GM21447 (cell line): ENCODE measurements around the gene NAT14.
A peak's percentile ranks its signal among the peaks of the same experiment; 100 is the strongest.

Experiments used
- ATAC-seq: cut with Tn5 transposase; IDR thresholded peaks from one replicate; pipeline ENCODE4 v1.9.1; 2021; ENCODE audit not compliant: unreplicated experiment

The NAT14 gene

DNA sequence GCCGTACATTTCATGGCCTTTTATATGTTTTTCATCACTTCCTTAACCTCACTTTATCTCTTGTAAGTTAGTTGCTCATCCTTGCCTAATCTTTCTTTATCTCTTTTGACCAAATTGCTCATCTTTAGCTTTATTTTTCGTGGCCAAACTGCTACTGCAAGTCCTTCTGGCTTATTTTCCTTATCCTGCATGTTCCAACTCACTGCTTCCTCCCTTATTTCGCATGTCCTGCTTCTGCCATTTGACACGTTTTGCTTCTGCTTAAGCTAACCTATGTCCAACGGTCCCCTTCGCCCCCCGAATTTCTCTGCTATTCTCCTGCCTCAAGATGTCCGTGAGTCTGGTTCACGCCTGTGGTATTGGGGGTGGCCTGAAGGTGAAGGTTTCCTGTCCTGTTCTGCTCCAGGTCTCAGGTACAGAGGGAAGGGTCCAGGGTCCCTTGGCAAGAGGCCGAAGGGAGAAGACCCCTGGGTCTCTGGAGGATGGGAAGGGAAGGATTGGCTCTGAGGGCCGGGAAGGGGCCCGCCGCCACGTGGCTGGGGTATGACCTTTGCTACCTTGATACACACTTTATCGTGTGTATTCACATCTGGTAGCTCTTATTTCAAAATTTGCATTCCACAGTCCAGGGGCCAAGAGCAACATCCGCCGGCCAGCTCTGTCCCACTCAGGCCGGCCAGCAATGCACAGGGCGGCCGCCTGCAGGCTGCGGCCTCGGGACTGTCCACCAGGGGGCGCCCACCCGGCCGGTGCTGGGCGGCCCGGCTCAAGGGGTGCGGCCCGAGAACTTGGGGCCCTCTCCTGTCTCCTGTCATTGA is 17.5 kb upstream of the NAT14 start:
- ATAC-seq = no peak

GRCh38 chr19:55468054-55468393 is 17.0 kb upstream of the NAT14 start:
- ATAC-seq = no peak

- no peak for ATAC-seq
Observed at GRCh38 chr19:55471266-55471665, 13.7 kb upstream of the NAT14 start.

DNA sequence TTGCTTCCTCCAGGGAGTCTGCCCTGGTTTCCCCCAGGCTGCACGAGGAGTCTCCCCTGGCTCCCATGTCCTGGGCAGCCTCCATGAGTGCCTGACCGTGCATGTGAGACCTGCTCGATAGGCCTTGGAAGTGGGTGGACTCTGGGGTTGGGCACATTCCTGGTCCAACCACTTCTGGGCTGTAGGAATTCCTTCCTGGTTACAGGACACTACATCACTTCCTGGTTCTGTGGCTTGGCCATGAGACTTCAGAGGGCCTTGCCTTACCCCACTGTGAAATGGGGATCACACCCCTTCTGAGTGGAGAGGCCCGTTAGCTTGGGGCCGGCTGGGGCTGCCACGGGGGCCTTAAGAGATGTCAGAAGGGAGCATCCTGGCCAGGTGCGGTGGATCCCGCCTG is 12.5 kb upstream of the NAT14 start:
- no peak for ATAC-seq

- no peak for ATAC-seq
Observed at GRCh38 chr19:55473225-55474012, 11.6 kb upstream of the NAT14 start.

- ATAC-seq = no peak
Observed at GRCh38 chr19:55474269-55475265, 10.4 kb upstream of the NAT14 start.

DNA sequence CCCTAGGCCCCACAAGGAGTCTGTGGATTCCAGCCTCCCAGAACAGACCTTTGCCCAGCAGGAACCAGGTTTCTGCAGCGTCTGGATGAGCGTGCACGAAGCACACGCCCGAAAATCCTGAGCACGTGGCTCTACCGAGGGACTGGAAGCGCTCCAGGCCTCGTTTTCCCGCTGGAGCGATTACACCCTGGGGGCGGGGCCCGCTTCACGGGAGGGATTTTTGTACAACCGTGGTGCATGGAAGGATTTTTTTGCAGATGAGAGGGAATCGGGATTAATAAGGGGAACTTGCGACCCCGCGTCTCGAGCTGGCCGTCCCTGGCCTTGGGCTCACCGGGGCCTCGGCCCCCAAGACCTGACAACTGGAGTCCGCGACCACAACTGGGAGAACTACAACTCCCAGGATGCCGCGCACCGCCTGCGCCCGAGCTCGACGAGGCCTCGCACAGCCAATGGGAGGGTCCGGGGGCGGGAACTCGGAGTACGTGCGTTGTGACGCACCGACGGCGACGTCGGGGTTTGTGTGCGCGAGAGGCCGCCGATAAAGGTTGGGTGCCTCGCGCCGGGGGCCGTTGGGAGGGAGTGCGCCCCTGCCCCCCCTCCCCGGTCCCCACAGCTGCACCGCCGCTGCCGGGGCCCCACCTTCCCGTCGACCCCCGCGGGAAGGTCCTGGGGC is 8.8 kb upstream of the NAT14 start, which contains the start of gene ZNF628:
Gene ZNF628, plus strand, starts transcription at position 518 of the 676 bp plus-strand sequence. CDS start 3,294 bp downstream, outside the sequence.
- peak; percentile 77 for ATAC-seq

DNA sequence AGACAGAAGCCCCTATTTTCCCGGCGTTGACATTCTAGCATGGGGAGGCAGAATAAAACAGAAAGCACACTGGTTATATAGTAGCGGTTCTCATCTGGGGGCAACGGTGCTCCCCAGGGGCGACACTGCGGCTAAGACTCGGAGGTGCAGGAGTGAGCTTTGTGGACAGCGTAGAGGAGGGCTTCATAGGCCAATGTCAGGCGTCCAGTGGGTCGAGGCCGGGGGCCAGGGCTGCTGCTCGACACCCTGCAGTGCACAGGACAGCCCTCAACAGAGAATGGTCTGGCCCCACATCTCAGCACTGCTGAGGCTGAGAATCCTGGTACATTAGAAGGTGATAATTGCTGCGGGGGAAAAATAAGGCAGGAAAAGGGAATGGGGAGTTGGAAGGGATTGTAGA is 7.1 kb upstream of the NAT14 start:
- no peak for ATAC-seq

DNA sequence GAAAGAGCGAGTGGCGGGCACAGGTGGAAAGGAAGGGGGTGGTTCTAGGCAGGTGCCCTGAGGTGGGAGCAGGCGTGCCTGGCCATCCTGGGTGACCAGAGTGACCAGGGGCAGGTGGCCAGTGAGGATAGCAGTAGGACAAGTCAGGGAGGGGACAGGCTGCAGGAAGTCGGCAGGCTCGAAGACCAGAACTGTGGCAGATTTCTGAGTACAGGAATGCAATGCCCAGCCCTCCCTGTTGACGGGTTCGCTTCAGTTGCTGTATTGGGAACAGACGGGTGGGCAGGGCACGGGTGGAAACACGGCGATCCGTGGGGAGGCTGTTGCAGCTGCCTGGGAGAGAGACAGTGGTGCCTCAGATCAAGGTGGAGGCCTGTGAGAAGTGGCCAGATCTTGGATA is 6.6 kb upstream of the NAT14 start:
- ATAC-seq = no peak

DNA sequence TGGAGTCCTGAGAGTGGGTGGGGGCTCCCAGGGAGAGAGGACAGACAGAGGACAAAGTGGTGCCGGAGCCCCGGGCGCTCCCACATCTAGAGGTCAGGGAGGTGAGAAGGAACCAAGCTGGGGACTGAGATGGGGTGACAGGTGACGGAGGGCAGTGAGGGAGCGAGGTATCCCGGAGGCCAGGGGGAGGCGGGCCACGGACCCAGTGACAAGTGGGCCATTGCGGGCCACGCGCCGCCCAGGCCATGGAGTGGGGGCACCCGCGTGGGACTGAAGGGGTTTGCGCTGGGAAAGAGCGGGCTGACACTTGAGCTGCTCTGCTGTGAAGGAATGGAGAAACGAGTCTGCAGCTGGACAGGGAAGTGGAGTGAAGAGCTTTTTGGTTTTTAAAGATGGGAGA is 5.9 kb upstream of the NAT14 start:
- ATAC-seq = no peak

DNA sequence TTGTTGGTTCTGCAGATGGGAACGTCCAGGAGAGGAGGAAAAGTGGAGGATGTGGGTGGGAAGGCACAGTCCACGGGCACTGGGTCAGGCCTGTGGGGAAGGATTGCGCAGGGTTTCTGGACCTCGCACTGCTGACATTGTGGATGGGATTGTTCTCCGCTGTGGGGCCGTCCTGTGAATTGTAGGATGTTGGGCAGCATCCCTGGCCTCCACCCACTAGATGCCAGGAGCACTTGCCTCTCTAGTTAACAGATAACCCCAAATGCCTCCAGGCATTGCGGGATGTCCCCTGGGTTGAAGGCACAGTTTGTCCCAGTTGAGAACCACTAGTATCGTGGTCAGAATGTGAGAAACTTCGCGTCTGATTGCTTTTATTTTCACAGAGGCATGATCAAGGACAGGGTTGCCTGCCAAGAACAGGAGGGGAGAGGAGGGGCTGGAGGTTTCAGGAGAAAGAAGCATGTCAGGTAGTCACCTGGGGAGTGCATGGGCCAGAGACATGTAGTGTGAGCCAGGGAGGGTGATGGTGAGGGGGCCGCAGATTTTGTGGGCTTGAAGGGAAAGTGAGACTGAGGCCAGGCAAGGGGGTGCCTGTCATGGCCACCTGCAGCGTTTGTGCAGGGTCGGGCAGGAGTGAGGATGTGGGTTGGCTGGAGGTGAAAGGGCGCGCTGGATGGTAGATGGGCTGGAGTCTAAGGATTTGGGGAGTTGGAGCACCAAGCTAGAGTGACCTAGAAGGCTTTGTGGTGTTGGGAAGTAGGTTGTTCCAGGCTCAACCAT is 5.3 kb upstream of the NAT14 start:
- ATAC-seq = no peak

DNA sequence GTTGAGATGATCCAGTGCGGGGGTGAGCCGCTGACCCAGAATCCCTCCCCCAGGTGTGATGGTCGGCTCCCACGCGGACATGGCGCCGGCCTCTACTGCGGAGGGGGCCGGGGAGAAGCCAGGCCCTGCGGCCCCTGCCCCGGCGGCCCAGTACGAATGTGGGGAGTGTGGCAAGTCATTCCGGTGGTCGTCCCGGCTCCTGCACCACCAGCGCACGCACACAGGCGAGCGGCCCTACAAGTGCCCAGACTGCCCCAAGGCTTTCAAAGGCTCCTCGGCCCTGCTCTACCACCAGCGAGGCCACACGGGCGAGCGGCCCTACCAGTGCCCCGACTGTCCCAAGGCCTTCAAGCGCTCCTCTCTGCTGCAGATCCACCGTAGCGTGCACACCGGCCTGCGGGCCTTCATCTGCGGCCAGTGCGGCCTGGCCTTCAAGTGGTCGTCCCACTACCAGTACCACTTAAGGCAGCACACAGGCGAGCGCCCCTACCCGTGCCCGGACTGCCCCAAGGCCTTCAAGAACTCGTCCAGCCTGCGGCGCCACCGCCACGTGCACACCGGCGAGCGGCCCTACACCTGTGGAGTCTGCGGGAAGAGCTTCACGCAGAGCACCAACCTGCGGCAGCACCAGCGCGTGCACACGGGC is 3.7 kb upstream of the NAT14 start:
- ATAC-seq = no peak

DNA sequence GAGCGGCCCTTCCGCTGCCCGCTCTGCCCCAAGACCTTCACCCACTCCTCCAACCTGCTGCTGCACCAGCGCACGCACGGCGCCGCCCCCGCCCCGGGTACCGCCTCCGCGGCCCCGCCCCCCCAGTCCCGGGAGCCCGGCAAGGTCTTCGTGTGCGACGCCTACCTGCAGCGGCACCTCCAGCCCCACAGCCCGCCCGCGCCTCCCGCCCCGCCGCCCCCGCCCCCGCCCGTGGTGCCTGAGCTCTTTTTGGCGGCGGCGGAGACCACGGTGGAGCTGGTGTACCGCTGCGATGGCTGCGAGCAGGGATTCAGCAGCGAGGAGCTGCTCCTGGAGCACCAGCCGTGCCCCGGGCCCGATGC is 3.2 kb upstream of the NAT14 start:
- no peak for ATAC-seq

DNA sequence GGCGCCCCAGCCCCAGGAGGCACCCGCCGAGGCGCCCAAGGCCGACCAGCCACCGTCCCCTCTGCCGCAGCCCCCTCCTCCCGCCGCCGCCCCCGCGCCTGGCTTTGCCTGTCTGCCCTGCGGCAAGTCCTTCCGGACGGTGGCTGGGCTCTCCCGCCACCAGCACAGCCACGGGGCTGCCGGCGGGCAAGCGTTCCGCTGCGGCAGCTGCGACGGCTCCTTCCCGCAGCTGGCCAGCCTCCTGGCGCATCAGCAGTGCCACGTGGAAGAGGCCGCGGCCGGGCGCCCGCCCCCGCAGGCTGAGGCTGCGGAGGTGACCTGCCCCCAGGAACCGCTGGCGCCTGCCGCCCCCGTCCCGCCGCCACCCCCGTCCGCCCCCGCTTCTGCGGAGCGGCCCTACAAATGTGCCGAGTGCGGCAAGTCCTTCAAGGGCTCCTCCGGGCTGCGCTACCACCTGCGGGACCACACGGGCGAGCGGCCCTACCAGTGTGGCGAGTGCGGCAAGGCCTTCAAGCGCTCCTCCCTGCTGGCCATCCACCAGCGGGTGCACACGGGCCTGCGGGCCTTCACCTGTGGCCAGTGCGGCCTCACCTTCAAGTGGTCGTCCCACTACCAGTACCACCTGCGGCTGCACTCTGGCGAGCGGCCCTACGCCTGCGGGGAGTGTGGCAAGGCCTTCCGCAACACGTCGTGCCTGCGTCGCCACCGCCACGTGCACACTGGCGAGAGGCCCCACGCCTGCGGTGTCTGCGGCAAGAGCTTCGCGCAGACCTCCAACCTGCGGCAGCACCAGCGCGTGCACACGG is 2.6 kb upstream of the NAT14 start:
- no peak for ATAC-seq

DNA sequence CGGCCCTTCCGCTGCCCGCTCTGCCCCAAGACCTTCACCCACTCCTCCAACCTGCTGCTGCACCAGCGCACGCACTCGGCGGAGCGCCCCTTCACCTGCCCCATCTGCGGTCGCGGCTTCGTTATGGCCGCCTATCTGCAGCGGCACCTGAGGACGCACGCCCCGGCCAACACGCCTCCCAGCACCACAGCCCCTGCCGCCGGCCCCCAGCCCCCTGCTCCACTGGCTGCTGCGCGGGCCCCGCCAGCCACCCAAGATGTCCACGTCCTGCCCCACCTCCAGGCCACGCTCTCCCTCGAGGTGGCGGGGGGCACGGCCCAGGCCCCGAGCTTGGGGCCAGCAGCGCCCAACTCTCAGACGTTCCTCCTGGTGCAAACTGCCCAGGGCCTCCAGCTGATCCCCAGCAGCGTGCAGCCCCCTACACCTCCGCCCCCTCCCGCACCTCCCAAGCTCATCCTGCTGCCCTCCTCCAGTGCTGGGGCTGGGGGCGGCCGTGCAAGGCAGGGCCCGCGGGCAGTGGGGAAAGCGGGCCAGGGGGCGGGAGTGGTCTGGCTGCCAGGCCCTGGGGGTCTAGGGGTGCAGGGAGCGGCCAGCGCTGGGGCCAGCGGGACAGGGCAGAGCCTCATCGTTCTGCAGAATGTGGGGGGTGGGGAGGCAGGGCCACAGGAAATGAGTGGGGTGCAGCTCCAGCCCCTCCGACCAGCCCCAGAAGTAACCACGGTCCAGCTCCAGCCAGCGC is 1.9 kb upstream of the NAT14 start:
- ATAC-seq = no peak

DNA sequence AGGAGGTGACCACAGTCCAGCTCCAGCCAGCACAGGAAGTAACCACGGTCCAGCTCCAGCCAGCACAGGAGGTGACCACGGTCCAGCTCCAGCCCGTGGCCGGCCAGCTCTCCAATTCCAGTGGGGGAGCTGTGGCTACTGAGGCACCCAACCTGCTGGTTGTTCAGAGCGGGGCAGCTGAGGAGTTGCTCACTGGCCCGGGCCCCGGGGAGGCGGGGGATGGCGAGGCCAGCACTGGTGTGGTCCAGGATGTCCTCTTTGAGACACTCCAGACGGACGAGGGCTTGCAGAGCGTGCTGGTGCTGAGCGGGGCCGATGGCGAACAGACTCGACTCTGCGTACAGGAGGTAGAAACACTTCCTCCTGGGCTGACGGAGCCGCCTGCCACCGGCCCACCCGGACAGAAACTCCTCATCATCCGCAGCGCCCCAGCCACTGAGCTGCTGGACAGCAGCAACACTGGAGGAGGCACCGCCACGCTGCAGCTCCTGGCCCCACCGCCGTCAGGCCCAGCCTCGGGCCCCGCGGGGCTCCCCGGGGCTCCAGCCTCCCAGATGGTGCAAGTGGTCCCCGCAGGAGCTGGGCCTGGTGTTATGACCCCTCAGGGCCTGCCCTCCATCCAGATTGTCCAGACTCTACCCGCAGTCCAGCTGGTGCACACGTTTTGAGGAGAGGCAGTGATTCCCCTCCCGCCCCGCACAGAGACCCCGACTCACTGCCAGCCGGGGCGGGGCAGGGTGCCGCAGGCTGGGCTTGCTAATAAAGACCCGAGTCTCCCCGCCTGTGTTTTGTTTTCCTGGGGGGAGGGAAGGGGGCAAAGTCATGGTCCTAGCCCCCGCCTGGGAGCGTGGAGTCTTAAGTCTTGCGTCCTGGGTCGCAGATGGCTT is 1.0 kb upstream of the NAT14 start:
- no peak for ATAC-seq

- ATAC-seq = no peak
Observed at GRCh38 chr19:55485439-55486011, 537 bp downstream of the NAT14 start.
